ENCODE measurements around the gene CD274. TPM values are rescaled to one million over a fixed set of nuclear protein-coding genes. Genes with fewer than 3 reads are reported as not detected.

CD274 gene
- 6.2 and 8.0 TPM in 2 replicates for total RNA-seq (2014; rRNA removed; shearing (Covaris generic))

DNA sequence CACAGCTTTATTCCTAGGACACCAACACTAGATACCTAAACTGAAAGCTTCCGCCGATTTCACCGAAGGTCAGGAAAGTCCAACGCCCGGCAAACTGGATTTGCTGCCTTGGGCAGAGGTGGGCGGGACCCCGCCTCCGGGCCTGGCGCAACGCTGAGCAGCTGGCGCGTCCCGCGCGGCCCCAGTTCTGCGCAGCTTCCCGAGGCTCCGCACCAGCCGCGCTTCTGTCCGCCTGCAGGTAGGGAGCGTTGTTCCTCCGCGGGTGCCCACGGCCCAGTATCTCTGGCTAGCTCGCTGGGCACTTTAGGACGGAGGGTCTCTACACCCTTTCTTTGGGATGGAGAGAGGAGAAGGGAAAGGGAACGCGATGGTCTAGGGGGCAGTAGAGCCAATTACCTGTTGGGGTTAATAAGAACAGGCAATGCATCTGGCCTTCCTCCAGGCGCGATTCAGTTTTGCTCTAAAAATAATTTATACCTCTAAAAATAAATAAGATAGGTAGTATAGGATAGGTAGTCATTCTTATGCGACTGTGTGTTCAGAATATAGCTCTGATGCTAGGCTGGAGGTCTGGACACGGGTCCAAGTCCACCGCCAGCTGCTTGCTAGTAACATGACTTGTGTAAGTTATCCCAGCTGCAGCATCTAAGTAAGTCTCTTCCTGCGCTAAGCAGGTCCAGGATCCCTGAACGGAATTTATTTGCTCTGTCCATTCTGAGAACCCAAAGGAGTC lies at the start of gene CD274:
TSS of gene CD274 (plus strand) at position 184 of the 733 bp plus-strand sequence. CDS start 5,572 bp downstream, outside the sequence.
- Histone ChIP-seq H3K4me3 (peak within 1 kb of the TSS; percentile 43), H3K27me3 (replicated peaks) (no peaks in the 10 kb centered on the region), H3K4me1 (replicated peaks) (peaks cover 44% of the 10 kb centered on the region), H3K27ac (peak within 1 kb of the TSS; percentile 79), H3K9me3 (replicated peaks) (no peaks in the 10 kb centered on the region), H3K36me3 (no peaks in the 10 kb centered on the region)
- DNase-seq (ENCODE audit: low read depth in 1 of 2, low spot score in 2 of 2): peak; percentile 73 to 80

- no peaks in the 10 kb centered on the region for H3K27me3 ChIP-seq (replicated peaks)
- no peaks in the 10 kb centered on the region for H3K4me1 ChIP-seq (replicated peaks)
Observed at GRCh38 chr9:5402217-5402616, 48.1 kb upstream of the CD274 start.

GRCh38 chr9:5408596-5408995 lies 41.7 kb upstream of the CD274 start:
- Histone ChIP-seq H3K4me1 (replicated peaks) (no peaks in the 10 kb centered on the region), H3K27ac (no peak overlapping the region), H3K9me3 (replicated peaks) (no peaks in the 10 kb centered on the region), H3K27me3 (replicated peaks) (no peaks in the 10 kb centered on the region), H3K36me3 (no peaks in the 10 kb centered on the region), H3K4me3 (no peak overlapping the region)
- DNase-seq (ENCODE audit: low read depth in 1 of 2, low spot score in 2 of 2): no peak

More at GRCh38 chr9:5402217-5402616, 48.1 kb upstream of the CD274 start:
- H3K4me3 ChIP-seq: no peak overlapping the region
- no peaks in the 10 kb centered on the region for H3K36me3 ChIP-seq
- no peak for DNase-seq (ENCODE audit: low read depth in 1 of 2, low spot score in 2 of 2)
- no peaks in the 10 kb centered on the region for H3K9me3 ChIP-seq (replicated peaks)
- no peak overlapping the region for H3K27ac ChIP-seq

DNA sequence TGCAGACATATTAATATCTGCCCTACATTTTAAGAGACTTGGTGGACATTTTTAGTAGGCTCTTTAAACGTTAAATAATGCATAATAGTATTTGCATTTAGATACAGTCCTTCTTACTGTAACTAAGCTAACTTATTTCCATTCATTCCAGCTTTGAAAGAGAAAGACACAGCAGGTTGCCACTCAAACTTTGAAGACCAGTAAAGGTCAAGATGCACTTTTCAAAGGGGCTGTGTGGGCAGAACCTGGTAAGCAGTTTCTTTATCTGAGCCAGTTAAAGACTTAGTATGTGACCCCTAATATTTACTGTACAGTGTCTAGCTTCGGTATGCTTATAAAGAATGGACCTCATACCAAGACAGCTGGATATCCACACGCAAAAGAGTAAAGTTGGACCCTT lies 33.4 kb upstream of the CD274 start:
- H3K9me3 ChIP-seq (replicated peaks): no peaks in the 10 kb centered on the region
- H3K36me3 ChIP-seq: no peaks in the 10 kb centered on the region
- H3K4me3 ChIP-seq: no peak overlapping the region
- no peak for DNase-seq (ENCODE audit: low read depth in 1 of 2, low spot score in 2 of 2)
- no peaks in the 10 kb centered on the region for H3K27me3 ChIP-seq (replicated peaks)
- no peak overlapping the region for H3K27ac ChIP-seq
- no peaks in the 10 kb centered on the region for H3K4me1 ChIP-seq (replicated peaks)

GRCh38 chr9:5418481-5418880 lies 31.9 kb upstream of the CD274 start:
- no peak overlapping the region for H3K4me3 ChIP-seq
- no peak for DNase-seq (ENCODE audit: low read depth in 1 of 2, low spot score in 2 of 2)
- no peak overlapping the region for H3K27ac ChIP-seq
- H3K9me3 ChIP-seq (replicated peaks): no peaks in the 10 kb centered on the region
- H3K4me1 ChIP-seq (replicated peaks): no peaks in the 10 kb centered on the region
- H3K36me3 ChIP-seq: no peaks in the 10 kb centered on the region
- H3K27me3 ChIP-seq (replicated peaks): no peaks in the 10 kb centered on the region

DNA sequence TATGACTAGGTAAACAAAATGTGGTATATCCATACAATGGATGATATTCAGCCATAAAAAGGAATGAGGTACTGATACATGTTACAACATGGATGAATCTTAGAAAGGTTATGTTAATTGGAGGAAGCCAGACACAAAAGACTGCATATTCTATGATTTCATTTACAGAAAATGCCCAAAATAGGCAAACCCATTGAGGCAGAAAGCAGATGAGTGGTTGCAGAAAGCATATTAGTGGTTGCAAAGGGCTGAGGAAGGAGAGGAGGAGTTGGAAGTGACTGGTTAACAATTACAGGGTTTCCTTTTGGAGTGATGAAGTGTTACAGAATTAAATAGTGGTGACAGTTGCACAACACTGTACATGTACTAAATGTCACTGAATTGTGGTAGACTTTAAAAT lies 30.4 kb upstream of the CD274 start:
- H3K4me1 ChIP-seq (replicated peaks): no peaks in the 10 kb centered on the region
- H3K36me3 ChIP-seq: no peaks in the 10 kb centered on the region
- no peak overlapping the region for H3K4me3 ChIP-seq
- H3K9me3 ChIP-seq (replicated peaks): no peaks in the 10 kb centered on the region
- no peak for DNase-seq (ENCODE audit: low read depth in 1 of 2, low spot score in 2 of 2)
- no peaks in the 10 kb centered on the region for H3K27me3 ChIP-seq (replicated peaks)
- no peak overlapping the region for H3K27ac ChIP-seq

GRCh38 chr9:5421163-5421562 lies 29.2 kb upstream of the CD274 start:
- Histone ChIP-seq H3K4me1 (replicated peaks) (no peaks in the 10 kb centered on the region), H3K9me3 (replicated peaks) (no peaks in the 10 kb centered on the region), H3K27me3 (replicated peaks) (no peaks in the 10 kb centered on the region), H3K36me3 (no peaks in the 10 kb centered on the region), H3K27ac (no peak overlapping the region), H3K4me3 (no peak overlapping the region)
- DNase-seq (ENCODE audit: low read depth in 1 of 2, low spot score in 2 of 2): no peak

- DNase-seq (ENCODE audit: low read depth in 1 of 2, low spot score in 2 of 2): peak in 1 of 2 experiments; percentile 2
- no peaks in the 10 kb centered on the region for H3K27me3 ChIP-seq (replicated peaks)
- H3K4me1 ChIP-seq (replicated peaks): no peaks in the 10 kb centered on the region
- no peaks in the 10 kb centered on the region for H3K9me3 ChIP-seq (replicated peaks)
- no peaks in the 10 kb centered on the region for H3K36me3 ChIP-seq
- H3K4me3 ChIP-seq: no peak overlapping the region
- H3K27ac ChIP-seq: no peak overlapping the region
Observed at GRCh38 chr9:5422276-5422675, 28.1 kb upstream of the CD274 start.

DNA sequence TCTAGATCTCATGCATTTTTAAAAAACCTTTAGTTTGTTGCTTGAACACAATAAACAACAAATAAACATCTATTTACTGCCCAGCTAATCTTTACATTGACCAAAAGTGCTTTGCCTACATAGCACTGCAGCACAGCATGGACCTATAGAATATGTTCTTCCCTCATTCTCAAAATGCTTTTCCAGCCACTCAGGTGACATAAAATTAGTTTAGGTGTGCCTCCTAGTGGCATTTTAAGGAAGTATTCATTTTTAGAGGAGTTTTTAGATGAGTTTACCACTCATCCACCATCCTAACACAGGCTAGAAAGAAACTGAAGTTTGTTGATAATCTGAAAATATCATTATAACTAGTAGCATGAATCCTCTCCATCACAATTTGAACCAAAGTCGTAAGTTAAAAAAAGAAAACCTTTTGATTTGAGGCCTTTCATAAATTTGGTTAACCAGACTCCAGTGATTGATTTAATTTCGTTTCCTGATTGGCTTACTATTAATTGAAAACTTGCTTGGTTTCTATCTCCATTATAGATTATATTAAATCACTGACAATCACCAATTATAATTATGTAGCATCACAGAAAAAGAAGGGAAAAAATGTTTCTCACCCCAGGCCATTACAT lies 25.2 kb upstream of the CD274 start:
- DNase-seq (ENCODE audit: low read depth in 1 of 2, low spot score in 2 of 2): no peak

GRCh38 chr9:5427005-5427404 lies 23.3 kb upstream of the CD274 start:
- Histone ChIP-seq H3K36me3 (peaks cover 2% of the 10 kb centered on the region; the same call in 1 of the 2 replicates), H3K9me3 (replicated peaks) (no peaks in the 10 kb centered on the region)
- DNase-seq (ENCODE audit: low read depth in 1 of 2, low spot score in 2 of 2): no peak

More for the DNA sequence above, 25.2 kb upstream of the CD274 start:
- Histone ChIP-seq H3K27ac (no peak overlapping the region), H3K27me3 (replicated peaks) (no peaks in the 10 kb centered on the region), H3K36me3 (no peaks in the 10 kb centered on the region), H3K9me3 (replicated peaks) (no peaks in the 10 kb centered on the region), H3K4me3 (no peak overlapping the region), H3K4me1 (replicated peaks) (peaks cover 14% of the 10 kb centered on the region)

DNA sequence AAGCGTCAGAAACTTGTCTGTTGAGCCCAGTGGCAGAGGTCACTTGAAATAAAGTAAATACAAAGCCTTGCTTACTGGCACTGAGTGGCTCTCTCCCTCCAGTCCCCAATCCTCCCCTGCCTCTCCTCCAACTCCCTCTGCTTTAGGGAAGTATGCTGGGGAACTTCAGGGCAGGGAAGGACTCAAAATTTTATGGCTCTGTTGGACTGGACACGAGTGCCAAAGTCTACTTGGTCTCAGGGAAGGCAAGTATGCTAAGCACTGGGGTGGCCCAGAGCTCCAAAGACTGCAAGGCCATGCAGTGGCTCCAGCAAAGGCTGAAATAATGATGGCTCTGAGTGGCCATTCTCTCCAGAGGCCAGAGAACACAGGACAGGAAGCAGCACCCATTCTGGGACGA lies 22.2 kb upstream of the CD274 start:
- no peak overlapping the region for H3K4me3 ChIP-seq
- no peaks in the 10 kb centered on the region for H3K9me3 ChIP-seq (replicated peaks)
- no peaks in the 10 kb centered on the region for H3K27me3 ChIP-seq (replicated peaks)
- peaks cover 14% of the 10 kb centered on the region for H3K4me1 ChIP-seq (replicated peaks)
- no peak overlapping the region for H3K27ac ChIP-seq
- H3K36me3 ChIP-seq: peaks cover 3% of the 10 kb centered on the region; the same call in 1 of the 2 replicates
- DNase-seq (ENCODE audit: low read depth in 1 of 2, low spot score in 2 of 2): no peak

More at GRCh38 chr9:5427005-5427404, 23.3 kb upstream of the CD274 start:
- Histone ChIP-seq H3K4me3 (no peak overlapping the region), H3K27me3 (replicated peaks) (no peaks in the 10 kb centered on the region), H3K27ac (no peak overlapping the region), H3K4me1 (replicated peaks) (peaks cover 14% of the 10 kb centered on the region)

- H3K27ac ChIP-seq: no peak overlapping the region; the same call in 1 of the 2 replicates
- peaks cover 14% of the 10 kb centered on the region for H3K4me1 ChIP-seq (replicated peaks)
- peaks cover 3% of the 10 kb centered on the region; the same call in 1 of the 2 replicates for H3K36me3 ChIP-seq
- no peaks in the 10 kb centered on the region for H3K27me3 ChIP-seq (replicated peaks)
- no peaks in the 10 kb centered on the region for H3K9me3 ChIP-seq (replicated peaks)
- H3K4me3 ChIP-seq: no peak overlapping the region
- DNase-seq (ENCODE audit: low read depth in 1 of 2, low spot score in 2 of 2): peak in 1 of 2 experiments; percentile 50
Observed at GRCh38 chr9:5428794-5429528, 21.4 kb upstream of the CD274 start.

GRCh38 chr9:5429873-5430564 lies 20.3 kb upstream of the CD274 start:
- no peak overlapping the region for H3K4me3 ChIP-seq
- no peaks in the 10 kb centered on the region for H3K27me3 ChIP-seq (replicated peaks)
- H3K27ac ChIP-seq: no peak overlapping the region
- no peak for DNase-seq (ENCODE audit: low read depth in 1 of 2, low spot score in 2 of 2)
- peaks cover 3% of the 10 kb centered on the region; the same call in 1 of the 2 replicates for H3K36me3 ChIP-seq
- no peaks in the 10 kb centered on the region for H3K9me3 ChIP-seq (replicated peaks)
- H3K4me1 ChIP-seq (replicated peaks): peaks cover 14% of the 10 kb centered on the region

Data from SJSA1 (cell line).